ENCODE data around the gene IFRD1.

IFRD1 gene

GRCh38 chr7:112487457-112488263, 37.4 kb downstream of the IFRD1 start:
- no peak for DNase-seq (ENCODE audit: low spot score)

- DNase-seq (ENCODE audit: low spot score) = no peak
Measured at GRCh38 chr7:112488264-112488552, 37.9 kb downstream of the IFRD1 start.

GRCh38 chr7:112492186-112492585, 41.9 kb downstream of the IFRD1 start:
- no peak for DNase-seq (ENCODE audit: low spot score)

- no peak for DNase-seq (ENCODE audit: low spot score)
Measured at GRCh38 chr7:112494656-112495055, 44.4 kb downstream of the IFRD1 start.

GRCh38 chr7:112495156-112495788, 45.0 kb downstream of the IFRD1 start:
- DNase-seq (ENCODE audit: low spot score) = no peak

GRCh38 chr7:112495810-112496462, 45.7 kb downstream of the IFRD1 start:
- DNase-seq (ENCODE audit: low spot score) = peak; percentile 56

- DNase-seq (ENCODE audit: low spot score) = no peak
Measured at GRCh38 chr7:112497481-112497880, 47.2 kb downstream of the IFRD1 start.

GRCh38 chr7:112500619-112501018, 50.4 kb downstream of the IFRD1 start:
- no peak for DNase-seq (ENCODE audit: low spot score)

GRCh38 chr7:112501801-112502503, 51.7 kb downstream of the IFRD1 start:
- DNase-seq (ENCODE audit: low spot score) = no peak

GRCh38 chr7:112502700-112503099, 52.4 kb downstream of the IFRD1 start:
- DNase-seq (ENCODE audit: low spot score) = no peak

GRCh38 chr7:112503361-112503972, 53.2 kb downstream of the IFRD1 start:
- DNase-seq (ENCODE audit: low spot score) = no peak

GRCh38 chr7:112504093-112504695, 53.9 kb downstream of the IFRD1 start:
- DNase-seq (ENCODE audit: low spot score) = no peak

GRCh38 chr7:112505495-112505894, 55.2 kb downstream of the IFRD1 start:
- no peak for DNase-seq (ENCODE audit: low spot score)

- no peak for DNase-seq (ENCODE audit: low spot score)
Measured at GRCh38 chr7:112508404-112508803, 58.1 kb downstream of the IFRD1 start.

- DNase-seq (ENCODE audit: low spot score) = no peak
Measured at GRCh38 chr7:112509402-112509801, 59.1 kb downstream of the IFRD1 start.

- DNase-seq (ENCODE audit: low spot score) = no peak
Measured at GRCh38 chr7:112510001-112510742, 59.9 kb downstream of the IFRD1 start.

- no peak for DNase-seq (ENCODE audit: low spot score)
Measured at GRCh38 chr7:112510743-112511110, 60.5 kb downstream of the IFRD1 start.

GRCh38 chr7:112511451-112512202, 61.4 kb downstream of the IFRD1 start:
- DNase-seq (ENCODE audit: low spot score) = no peak

GRCh38 chr7:112512451-112513210, 62.4 kb downstream of the IFRD1 start:
- DNase-seq (ENCODE audit: low spot score) = no peak

GRCh38 chr7:112515989-112516388, 65.7 kb downstream of the IFRD1 start:
- no peak for DNase-seq (ENCODE audit: low spot score)
